Mesothelial cell of epicardium (in vitro differentiated cells): ENCODE data around the gene ANKRD29. TPM values are rescaled to one million over a fixed set of nuclear protein-coding genes. Genes with fewer than 3 reads are reported as not detected.
"Not testable (repeated sequence)": the region's sequence is repeated elsewhere in the genome, so short reads cannot be mapped to it uniquely, and the experiment has no call there.

Experiments
- DNase-seq, 2 experiments: peaks; one replicate each; pipeline ENCODE4 v3.0.0; 2021; ENCODE audit warnings: low spot score in 2 of 2; ENCODE audit not compliant: unreplicated experiment in 2 of 2
- H3K27ac Mint-ChIP-seq: 2 replicates; pipeline ENCODE4 v1.8.0; 2021; ENCODE audit warnings: mixed read lengths
- H3K27me3 Mint-ChIP-seq: 2 replicates; pipeline ENCODE4 v1.8.0; 2021; ENCODE audit warnings: low read depth, mixed read lengths
- H3K36me3 Mint-ChIP-seq: 2 replicates; pipeline ENCODE4 v1.8.0; 2021; ENCODE audit warnings: mixed read lengths
- H3K4me1 Mint-ChIP-seq: 2 replicates; pipeline ENCODE4 v1.8.0; 2021; ENCODE audit warnings: mixed read lengths
- H3K4me3 Mint-ChIP-seq: 2 replicates; pipeline ENCODE4 v1.8.0; 2021; ENCODE audit warnings: mild to moderate bottlenecking, moderate library complexity, mixed read lengths
- H3K9me3 Mint-ChIP-seq: 2 replicates; pipeline ENCODE4 v1.8.0; 2021; ENCODE audit warnings: mixed read lengths
- total RNA-seq: library from RNA; stranded (reverse); gene quantifications from 3 replicates; pipeline ENCODE4 v1.2.1, GENCODE V29; 2021
- TF ChIP-seq, protein P1 (sequence below): fragments of 200-600 bp; sonication (generic); IDR thresholded peaks from one replicate; pipeline ENCODE4 v1.5.0; 2021; ENCODE audit warnings: antibody characterized with exemption; ENCODE audit not compliant: unreplicated experiment

ANKRD29 gene
- total RNA-seq, 1 donor from 2014 or later, result 2.3 TPM

DNA sequence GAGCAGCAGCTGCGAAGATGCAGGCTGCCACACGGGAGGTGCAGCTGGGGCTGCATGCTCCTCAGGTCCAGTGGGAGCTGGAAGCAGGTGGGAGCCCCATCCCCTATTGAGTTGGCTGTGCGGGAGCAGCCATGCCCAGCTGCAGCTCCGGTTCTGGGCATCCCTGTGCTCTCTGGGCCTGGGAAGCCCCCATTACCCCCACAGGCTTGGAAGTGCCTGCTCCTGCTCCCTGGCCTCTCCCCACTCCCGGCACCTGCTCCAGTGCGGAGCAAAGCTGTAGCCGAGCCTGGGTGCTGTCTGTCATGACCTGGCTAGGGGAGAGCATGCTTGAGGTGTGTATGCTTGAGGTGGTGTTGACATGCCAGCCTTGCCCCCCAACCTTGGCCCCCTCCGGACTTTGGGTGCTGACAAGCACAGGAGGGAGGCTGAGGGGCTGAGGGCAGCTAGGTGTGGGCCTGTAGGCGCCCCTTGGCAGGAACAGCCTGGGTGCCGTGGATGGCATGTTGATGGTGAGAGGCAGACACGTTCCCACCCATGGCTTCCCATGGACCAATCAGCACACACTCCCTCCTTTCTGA lies 21.5 kb downstream of the ANKRD29 start:
- Mint-ChIP-seq H3K4me3 (no peak overlapping the region), H3K36me3 (no peaks in the 10 kb centered on the region), H3K9me3 (no peaks in the 10 kb centered on the region), H3K27ac (no peak overlapping the region), H3K27me3 (peaks cover 4% of the 10 kb centered on the region), H3K4me1 (peaks cover 13% of the 10 kb centered on the region)
- TF ChIP-seq, protein P1, sequence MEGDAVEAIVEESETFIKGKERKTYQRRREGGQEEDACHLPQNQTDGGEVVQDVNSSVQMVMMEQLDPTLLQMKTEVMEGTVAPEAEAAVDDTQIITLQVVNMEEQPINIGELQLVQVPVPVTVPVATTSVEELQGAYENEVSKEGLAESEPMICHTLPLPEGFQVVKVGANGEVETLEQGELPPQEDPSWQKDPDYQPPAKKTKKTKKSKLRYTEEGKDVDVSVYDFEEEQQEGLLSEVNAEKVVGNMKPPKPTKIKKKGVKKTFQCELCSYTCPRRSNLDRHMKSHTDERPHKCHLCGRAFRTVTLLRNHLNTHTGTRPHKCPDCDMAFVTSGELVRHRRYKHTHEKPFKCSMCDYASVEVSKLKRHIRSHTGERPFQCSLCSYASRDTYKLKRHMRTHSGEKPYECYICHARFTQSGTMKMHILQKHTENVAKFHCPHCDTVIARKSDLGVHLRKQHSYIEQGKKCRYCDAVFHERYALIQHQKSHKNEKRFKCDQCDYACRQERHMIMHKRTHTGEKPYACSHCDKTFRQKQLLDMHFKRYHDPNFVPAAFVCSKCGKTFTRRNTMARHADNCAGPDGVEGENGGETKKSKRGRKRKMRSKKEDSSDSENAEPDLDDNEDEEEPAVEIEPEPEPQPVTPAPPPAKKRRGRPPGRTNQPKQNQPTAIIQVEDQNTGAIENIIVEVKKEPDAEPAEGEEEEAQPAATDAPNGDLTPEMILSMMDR, result no peak
- no peak for DNase-seq

GRCh38 chr18:23640052-23640451 lies 22.7 kb downstream of the ANKRD29 start:
- no peak for DNase-seq
- H3K4me1 Mint-ChIP-seq, result peaks cover 7% of the 10 kb centered on the region
- H3K4me3 Mint-ChIP-seq, result no peak overlapping the region
- peaks cover 4% of the 10 kb centered on the region for H3K27me3 Mint-ChIP-seq
- no peak overlapping the region for H3K27ac Mint-ChIP-seq
- no peaks in the 10 kb centered on the region for H3K9me3 Mint-ChIP-seq
- TF ChIP-seq, protein P1, result no peak
- no peaks in the 10 kb centered on the region for H3K36me3 Mint-ChIP-seq

DNA sequence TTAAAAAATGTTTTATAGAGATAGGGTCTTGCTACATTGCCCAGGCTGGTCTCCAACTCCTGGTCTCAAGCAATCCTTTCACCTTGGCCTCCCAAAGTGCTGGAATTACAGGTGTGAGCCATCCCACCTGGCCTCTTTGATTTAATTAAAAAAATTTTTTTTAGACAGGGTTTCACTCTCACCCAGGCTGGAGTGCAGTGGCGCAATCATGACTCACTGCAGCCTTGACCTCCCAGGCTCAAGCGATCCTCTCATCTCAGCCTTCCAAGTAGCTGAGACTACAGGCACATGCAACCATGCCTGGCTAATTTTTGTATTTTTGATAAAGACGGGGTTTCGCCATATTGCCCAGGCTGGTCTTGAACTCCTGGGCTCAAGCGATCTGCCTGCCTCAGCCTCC lies 26.3 kb downstream of the ANKRD29 start:
- H3K4me3 Mint-ChIP-seq, H3K27ac Mint-ChIP-seq, DNase-seq, H3K27me3 Mint-ChIP-seq, H3K9me3 Mint-ChIP-seq, H3K36me3 Mint-ChIP-seq: not testable (repeated sequence)
- peaks cover 17% of the 10 kb centered on the region for H3K4me1 Mint-ChIP-seq

GRCh38 chr18:23636071-23636399 lies 26.7 kb downstream of the ANKRD29 start:
- H3K27me3 Mint-ChIP-seq, result peaks cover 2% of the 10 kb centered on the region
- H3K27ac Mint-ChIP-seq, result no peak overlapping the region
- H3K4me1 Mint-ChIP-seq, result peaks cover 19% of the 10 kb centered on the region
- H3K9me3 Mint-ChIP-seq, result no peaks in the 10 kb centered on the region
- DNase-seq, result no peak
- TF ChIP-seq, protein P1, result no peak
- no peaks in the 10 kb centered on the region for H3K36me3 Mint-ChIP-seq
- no peak overlapping the region for H3K4me3 Mint-ChIP-seq

DNA sequence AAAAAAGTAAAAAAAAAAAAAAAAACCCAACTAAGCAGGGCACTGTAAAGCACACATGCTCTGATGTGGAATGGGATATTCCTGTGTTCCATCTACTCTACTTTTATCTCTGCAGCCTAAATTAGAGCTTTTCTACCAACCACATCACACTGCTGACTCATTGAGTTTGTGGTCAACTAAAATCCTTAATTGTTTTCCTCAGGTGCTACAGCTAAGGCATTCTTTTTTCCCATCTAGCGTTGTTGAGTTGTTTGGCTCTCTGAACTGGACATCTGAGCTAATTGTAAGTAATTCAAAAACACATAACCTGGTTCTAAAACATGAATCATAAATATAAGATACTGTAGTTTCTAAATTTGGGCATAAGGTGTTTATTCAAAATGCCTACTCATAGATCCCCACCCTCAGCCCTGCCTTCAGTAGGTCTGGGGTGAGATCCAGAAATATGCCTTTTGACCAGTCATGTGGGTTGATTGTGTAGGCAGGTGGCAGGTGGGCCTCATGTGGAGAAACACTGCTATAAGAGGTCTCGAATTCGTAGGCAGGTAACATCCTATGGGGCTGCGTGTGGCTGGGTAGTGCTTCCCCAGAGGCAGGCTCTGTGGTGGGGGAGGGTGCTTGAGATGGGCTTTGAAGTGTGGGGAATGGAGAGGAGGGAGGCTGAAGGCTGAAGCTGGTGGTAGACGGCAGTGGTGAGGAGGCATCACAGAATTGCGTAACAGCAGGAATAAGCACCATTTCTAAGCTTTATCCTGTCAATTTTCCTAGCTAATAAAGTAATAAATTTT lies 27.2 kb downstream of the ANKRD29 start:
- H3K27me3 Mint-ChIP-seq, result peaks cover 2% of the 10 kb centered on the region
- H3K27ac Mint-ChIP-seq, result no peak overlapping the region
- H3K4me1 Mint-ChIP-seq, result peaks cover 19% of the 10 kb centered on the region
- DNase-seq, result no peak
- no peaks in the 10 kb centered on the region for H3K9me3 Mint-ChIP-seq
- H3K36me3 Mint-ChIP-seq, result no peaks in the 10 kb centered on the region
- TF ChIP-seq, protein P1, result no peak
- no peak overlapping the region for H3K4me3 Mint-ChIP-seq

DNA sequence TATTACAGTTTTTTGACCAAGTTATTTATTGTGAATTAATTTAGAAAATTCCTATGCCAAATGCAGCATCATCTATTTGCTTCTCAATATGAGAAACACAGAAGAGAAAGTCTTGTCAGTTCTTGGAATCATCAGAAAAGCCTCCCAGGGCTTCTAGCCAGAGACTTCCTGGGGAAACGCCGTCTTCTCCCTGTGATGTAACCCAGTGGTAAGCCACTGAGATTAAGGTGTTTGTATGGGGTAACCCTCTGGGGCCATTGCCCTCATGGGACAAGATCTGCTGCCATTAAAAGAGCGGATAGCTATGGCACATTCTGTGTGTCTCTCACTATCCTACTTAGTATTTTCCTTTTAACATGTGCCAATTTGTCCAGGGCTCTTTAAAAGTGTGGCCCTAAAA lies 28.0 kb downstream of the ANKRD29 start:
- peaks cover 19% of the 10 kb centered on the region for H3K4me1 Mint-ChIP-seq
- no peaks in the 10 kb centered on the region for H3K36me3 Mint-ChIP-seq
- no peak for DNase-seq
- no peaks in the 10 kb centered on the region for H3K9me3 Mint-ChIP-seq
- H3K4me3 Mint-ChIP-seq, result no peak overlapping the region
- TF ChIP-seq, protein P1, result no peak
- H3K27me3 Mint-ChIP-seq, result peaks cover 2% of the 10 kb centered on the region
- no peak overlapping the region for H3K27ac Mint-ChIP-seq
